ENCODE measurements around the gene AEBP1.

AEBP1 gene

DNA sequence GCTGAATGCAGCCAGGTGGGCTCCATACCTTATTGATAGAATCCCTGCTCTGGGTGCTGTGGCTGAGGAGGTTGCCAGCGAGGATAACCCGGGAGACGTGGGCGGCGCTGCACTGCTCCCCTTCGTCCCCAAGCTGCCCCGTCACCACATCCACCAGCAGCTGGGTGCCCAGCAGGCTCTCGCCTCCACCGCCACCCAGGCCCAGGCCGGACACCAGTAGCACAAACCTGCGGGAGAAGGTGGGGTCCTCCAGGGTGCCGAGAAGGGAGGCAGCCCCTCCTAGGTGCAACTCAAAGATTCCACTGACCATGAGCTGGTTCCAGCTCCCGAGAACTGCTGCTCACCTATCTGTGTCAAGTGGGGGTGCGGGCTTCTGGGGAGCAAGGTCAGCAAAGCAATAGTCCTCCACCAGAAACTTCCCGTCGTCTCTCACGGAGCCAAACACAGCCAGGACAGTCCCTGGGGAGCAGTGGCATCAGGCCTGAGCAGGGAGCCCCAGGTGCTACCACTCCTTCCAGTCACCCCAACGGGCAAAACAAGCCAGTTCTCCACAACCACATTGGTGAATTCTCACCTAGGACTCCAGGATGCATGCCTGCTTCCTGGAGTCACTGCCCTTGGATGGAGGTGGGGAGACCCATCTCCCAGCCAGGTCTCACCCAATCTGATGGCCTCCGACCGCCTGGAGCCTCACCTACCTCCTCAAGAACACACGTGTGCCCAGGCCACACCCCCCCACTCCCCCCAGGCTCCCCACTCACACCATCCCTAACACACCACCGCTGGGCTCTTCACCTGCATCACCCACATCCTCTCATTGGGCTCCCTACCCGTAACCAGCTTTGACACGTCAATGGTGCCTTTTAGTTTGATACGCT is 12.9 kb downstream of the AEBP1 start:
- no peak overlapping the region for H3K4me3 ChIP-seq (ENCODE audit: low read depth, low read length)
- no peak for TF ChIP-seq CTCF (IDR thresholded peaks at IDR 0.05; ENCODE audit: borderline replicate concordance, insufficient read depth, low read depth, low read length)

DNA sequence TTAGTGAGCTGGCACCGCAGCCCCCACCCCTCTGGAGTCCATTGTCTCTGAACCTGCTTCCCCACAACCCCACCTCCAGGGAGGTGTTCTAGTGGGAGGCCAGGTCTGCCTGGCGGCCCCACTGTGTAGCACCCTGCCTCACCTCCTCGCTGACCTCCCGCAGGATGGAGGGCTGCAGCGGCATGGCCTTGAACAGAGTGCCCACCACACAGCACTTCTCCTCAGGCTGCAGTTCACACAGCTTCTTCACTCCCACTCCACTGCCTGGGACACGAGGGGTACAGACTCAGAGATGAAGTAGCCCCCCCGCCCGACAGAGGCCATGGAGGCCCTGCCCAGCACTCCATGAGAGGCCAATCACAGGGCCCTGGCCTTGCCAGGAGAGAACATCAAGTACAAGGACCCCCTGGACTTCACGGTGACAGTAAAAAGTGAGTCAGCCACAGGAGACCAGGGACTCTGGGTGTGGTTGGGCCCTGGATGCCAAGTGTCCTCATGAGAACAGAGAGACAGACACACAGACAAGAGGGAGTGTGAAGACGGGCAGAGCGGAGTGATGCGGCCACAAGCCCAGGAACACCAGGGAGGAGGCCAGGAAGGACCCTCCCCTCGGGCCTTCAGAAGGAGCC is 13.8 kb downstream of the AEBP1 start:
- H3K4me3 ChIP-seq (ENCODE audit: low read depth, low read length) = no peak overlapping the region
- TF ChIP-seq CTCF (IDR thresholded peaks at IDR 0.05; ENCODE audit: borderline replicate concordance, insufficient read depth, low read depth, low read length) = no peak

GRCh38 chr7:44119829-44120380 is 15.8 kb downstream of the AEBP1 start:
- no peak overlapping the region for H3K4me3 ChIP-seq (ENCODE audit: low read depth, low read length)
- no peak for TF ChIP-seq CTCF (IDR thresholded peaks at IDR 0.05; ENCODE audit: borderline replicate concordance, insufficient read depth, low read depth, low read length)

- no peak overlapping the region for H3K4me3 ChIP-seq (ENCODE audit: low read depth, low read length)
- TF ChIP-seq CTCF (IDR thresholded peaks at IDR 0.05; ENCODE audit: borderline replicate concordance, insufficient read depth, low read depth, low read length) = no peak
These were observed 16.2 kb downstream of the AEBP1 start for GRCh38 chr7:44120395-44120794.

- no peak for TF ChIP-seq CTCF (IDR thresholded peaks at IDR 0.05; ENCODE audit: borderline replicate concordance, insufficient read depth, low read depth, low read length)
- no peak overlapping the region for H3K4me3 ChIP-seq (ENCODE audit: low read depth, low read length)
These were observed 17.7 kb downstream of the AEBP1 start for GRCh38 chr7:44121761-44122420.

DNA sequence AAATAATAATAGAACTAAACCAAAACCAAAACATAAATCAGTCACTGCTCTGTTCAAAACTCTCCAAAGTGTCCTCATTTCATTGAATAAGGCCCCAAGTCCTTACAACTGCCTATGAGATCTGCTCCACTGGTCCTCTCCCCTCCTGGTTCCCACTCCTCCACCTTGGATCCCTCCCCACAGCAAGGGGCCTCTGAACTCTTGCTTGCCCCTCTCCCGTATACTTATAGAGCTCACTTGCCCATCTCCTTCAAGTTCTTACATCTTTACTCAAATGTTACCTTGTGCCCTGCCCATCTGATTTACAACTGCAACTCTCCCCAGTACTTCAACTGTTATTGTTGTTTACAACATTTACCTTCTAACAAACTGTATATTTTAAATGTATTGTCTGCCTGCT is 18.4 kb downstream of the AEBP1 start:
- TF ChIP-seq CTCF (IDR thresholded peaks at IDR 0.05; ENCODE audit: borderline replicate concordance, insufficient read depth, low read depth, low read length) = no peak
- H3K4me3 ChIP-seq (ENCODE audit: low read depth, low read length) = peak overlapping the region; percentile 97
